Left hindlimb (tissue), 1 donor: ENCODE measurements around the gene SLC16A3.
"Not testable (repeated sequence)": the region's sequence is repeated elsewhere in the genome, so short reads cannot be mapped to it uniquely, and the experiment has no call there.

Experiments
- DNase-seq: peaks from one replicate; pipeline ENCODE4 v3.0.0-alpha.2; 2018

Gene SLC16A3

GRCh38 chr17:82247856-82248671, 19.2 kb downstream of the SLC16A3 start:
- no peak for DNase-seq

- no peak for DNase-seq
These were observed 20.2 kb downstream of the SLC16A3 start for GRCh38 chr17:82248815-82249674.

GRCh38 chr17:82249896-82250581, 21.2 kb downstream of the SLC16A3 start:
- DNase-seq = no peak

- DNase-seq = no peak
These were observed 22.1 kb downstream of the SLC16A3 start for GRCh38 chr17:82250868-82251500.

- no peak for DNase-seq
These were observed 23.8 kb downstream of the SLC16A3 start for GRCh38 chr17:82252511-82253178.

- no peak for DNase-seq
These were observed 24.3 kb downstream of the SLC16A3 start for GRCh38 chr17:82253179-82253544.

- not testable (repeated sequence) for DNase-seq
These were observed 25.3 kb downstream of the SLC16A3 start for GRCh38 chr17:82254096-82254495.

- DNase-seq = not testable (repeated sequence)
These were observed 25.9 kb downstream of the SLC16A3 start for GRCh38 chr17:82254746-82255145.

GRCh38 chr17:82255402-82255972, 26.6 kb downstream of the SLC16A3 start:
- peak; percentile 29 for DNase-seq

- DNase-seq = no peak
These were observed 27.5 kb downstream of the SLC16A3 start for GRCh38 chr17:82256242-82256885.

- peak; percentile 38 for DNase-seq
These were observed 28.6 kb downstream of the SLC16A3 start for GRCh38 chr17:82257473-82257872.

- DNase-seq = no peak
These were observed 29.7 kb downstream of the SLC16A3 start for GRCh38 chr17:82258555-82258954.

- DNase-seq = not testable (repeated sequence)
These were observed 31.4 kb downstream of the SLC16A3 start for GRCh38 chr17:82259972-82260961.

GRCh38 chr17:82262344-82262743, 33.5 kb downstream of the SLC16A3 start:
- DNase-seq = no peak

GRCh38 chr17:82263641-82264040, 34.8 kb downstream of the SLC16A3 start:
- DNase-seq = no peak

GRCh38 chr17:82266142-82266541, 37.3 kb downstream of the SLC16A3 start:
- DNase-seq = no peak

- peak; percentile 74 for DNase-seq
These were observed 38.9 kb downstream of the SLC16A3 start for GRCh38 chr17:82267575-82268379.

GRCh38 chr17:82269138-82269881, 40.5 kb downstream of the SLC16A3 start:
- DNase-seq = no peak
